ENCODE data around the gene C10orf143. TPM values are rescaled to one million over a fixed set of nuclear protein-coding genes. Genes with fewer than 3 reads are reported as not detected.

The C10orf143 gene
- total RNA-seq, 3 donors from 2014 or later (not counting 1 experiment from before 2014, with no cell fraction given), result 7.1 to 10.9 (median 8.2) TPM

- no peaks in the 10 kb centered on the region for H3K4me1 ChIP-seq (ENCODE audit: control insufficient read depth, insufficient read depth, low read length)
- Mint-ChIP-seq H3K4me1 (no peaks in the 10 kb centered on the region), H3K27ac (no peak overlapping the region), H3K9me3 (no peaks in the 10 kb centered on the region), H3K4me3 (no peak overlapping the region), H3K27me3 (ENCODE audit: low read depth in 2 of 2) (peaks cover 2 to 20% of the 10 kb centered on the region in 2 donors), H3K36me3 (no peaks in the 10 kb centered on the region)
- DNase-seq, result no peak
- no peak for TF ChIP-seq CTCF (IDR thresholded peaks at IDR 0.05)
- no peak for ATAC-seq
- WGBS (ENCODE audit: insufficient coverage), result 88% methylated on average over 22 of the region's 22 CpGs
- intact Hi-C loops (cut with micrococcal nuclease), result no loop called here
- no peak overlapping the region for H3K27ac ChIP-seq (ENCODE audit: low read length)
- no peak overlapping the region for H3K4me3 ChIP-seq (ENCODE audit: low read length)
- no peaks in the 10 kb centered on the region for H3K27me3 ChIP-seq (ENCODE audit: control insufficient read depth, insufficient read depth, low read length)
- H3K36me3 ChIP-seq (ENCODE audit: control insufficient read depth, insufficient read depth, low read length), result no peaks in the 10 kb centered on the region
- H3K9me3 ChIP-seq (ENCODE audit: control insufficient read depth, insufficient read depth, low read length), result no peaks in the 10 kb centered on the region
These were observed 64.0 kb downstream of the C10orf143 start for GRCh38 chr10:130046591-130046990.

GRCh38 chr10:130045801-130046321 lies 64.8 kb downstream of the C10orf143 start:
- intact Hi-C loops (cut with micrococcal nuclease), result no loop called here
- Histone ChIP-seq H3K27me3 (ENCODE audit: control insufficient read depth, insufficient read depth, low read length) (no peaks in the 10 kb centered on the region), H3K9me3 (ENCODE audit: control insufficient read depth, insufficient read depth, low read length) (no peaks in the 10 kb centered on the region), H3K4me3 (ENCODE audit: low read length) (no peak overlapping the region), H3K27ac (ENCODE audit: low read length) (no peak overlapping the region), H3K4me1 (ENCODE audit: control insufficient read depth, insufficient read depth, low read length) (no peaks in the 10 kb centered on the region), H3K36me3 (ENCODE audit: control insufficient read depth, insufficient read depth, low read length) (no peaks in the 10 kb centered on the region)
- 94% methylated on average over 43 of the region's 43 CpGs for WGBS (ENCODE audit: insufficient coverage)
- Mint-ChIP-seq H3K27me3 (ENCODE audit: low read depth in 2 of 2) (peaks cover 2 to 20% of the 10 kb centered on the region in 2 donors), H3K4me3 (no peak overlapping the region), H3K27ac (no peak overlapping the region), H3K4me1 (no peaks in the 10 kb centered on the region), H3K9me3 (no peaks in the 10 kb centered on the region), H3K36me3 (no peaks in the 10 kb centered on the region)
- ATAC-seq, result no peak
- TF ChIP-seq CTCF (IDR thresholded peaks at IDR 0.05), result no peak
- peak in 1 of 2 donors; percentile 4 for DNase-seq

GRCh38 chr10:130045091-130045652 lies 65.5 kb downstream of the C10orf143 start:
- Mint-ChIP-seq H3K27ac (no peak overlapping the region), H3K9me3 (no peaks in the 10 kb centered on the region), H3K27me3 (ENCODE audit: low read depth in 2 of 2) (peaks cover 2 to 20% of the 10 kb centered on the region in 2 donors), H3K36me3 (no peaks in the 10 kb centered on the region), H3K4me1 (no peaks in the 10 kb centered on the region), H3K4me3 (no peak overlapping the region)
- ATAC-seq, result no peak
- no peak overlapping the region for H3K27ac ChIP-seq (ENCODE audit: low read length)
- 64% methylated on average over 30 of the region's 30 CpGs for WGBS (ENCODE audit: insufficient coverage)
- H3K9me3 ChIP-seq (ENCODE audit: control insufficient read depth, insufficient read depth, low read length), result no peaks in the 10 kb centered on the region
- DNase-seq, result no peak
- H3K4me3 ChIP-seq (ENCODE audit: low read length), result no peak overlapping the region
- no peaks in the 10 kb centered on the region for H3K27me3 ChIP-seq (ENCODE audit: control insufficient read depth, insufficient read depth, low read length)
- H3K4me1 ChIP-seq (ENCODE audit: control insufficient read depth, insufficient read depth, low read length), result no peaks in the 10 kb centered on the region
- no peaks in the 10 kb centered on the region for H3K36me3 ChIP-seq (ENCODE audit: control insufficient read depth, insufficient read depth, low read length)
- no peak for TF ChIP-seq CTCF (IDR thresholded peaks at IDR 0.05)
- intact Hi-C loops (cut with micrococcal nuclease), result no loop called here

Data from natural killer cell (primary cell).